ENCODE measurements around the gene RGL3. TPM values are rescaled to one million over a fixed set of nuclear protein-coding genes. Genes with fewer than 3 reads are reported as not detected.

The RGL3 gene
- total RNA-seq, 2 experiments from 2014 or later: not detected

DNA sequence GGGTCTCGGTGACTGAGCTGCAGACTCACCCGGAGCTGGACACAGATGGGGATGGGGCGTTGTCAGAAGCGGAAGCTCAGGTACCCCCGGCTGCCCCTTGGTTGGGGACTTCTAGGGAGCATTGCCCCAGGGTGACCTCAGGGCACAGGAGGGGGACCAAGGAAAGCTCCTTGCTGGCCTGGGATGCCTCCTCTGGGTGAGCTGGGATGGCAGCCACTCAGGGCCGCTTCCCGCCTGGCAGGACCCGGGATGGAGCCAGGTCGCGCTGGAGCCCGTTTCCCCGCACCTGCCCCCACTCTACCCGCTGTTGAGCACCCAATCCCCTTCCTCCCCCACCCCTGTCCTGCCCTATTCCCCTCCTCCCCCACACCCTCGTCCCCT is 27.1 kb upstream of the RGL3 start:
- POLR2A ChIA-PET: interaction anchor here (1.3 kb wide), 1 partner anchor 65 kb away, joined by 4 read pairs; no protein-coding TSS in a partner anchor
- peaks cover 75% of the 10 kb centered on the region for H3K36me3 ChIP-seq (ENCODE audit: insufficient read depth, low read length)
- intact Hi-C loops (cut with DNase I, micrococcal nuclease): loop anchor here in 1 of 2 experiments (1.0 kb wide), 1 partner anchor 152 kb away; no protein-coding TSS in a partner anchor

DNA sequence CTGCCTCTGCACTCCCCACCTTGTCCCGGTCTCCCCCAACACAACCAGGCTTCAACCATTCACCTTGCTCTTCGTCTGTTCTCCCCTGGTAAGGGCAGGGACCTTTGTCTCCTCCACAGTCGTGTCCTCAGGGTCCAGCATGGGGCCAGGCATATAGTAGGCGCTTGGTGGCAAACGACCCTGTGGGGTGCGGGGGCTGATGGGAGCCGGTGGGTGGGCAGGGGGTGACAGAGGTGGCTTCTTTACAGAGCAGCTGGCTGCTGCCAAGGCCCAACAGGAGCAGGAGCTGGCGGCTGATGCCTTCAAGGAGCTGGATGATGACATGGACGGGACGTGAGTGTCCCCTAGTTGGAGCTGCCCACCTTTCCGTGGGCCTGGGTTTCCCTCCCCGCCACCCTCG is 26.0 kb upstream of the RGL3 start:
- H3K27ac Mint-ChIP-seq: no peak overlapping the region
- no peak overlapping the region for H3K27ac ChIP-seq (ENCODE audit: low read depth in 1 of 2, low read length in 2 of 2)
- CTCF ChIA-PET: interaction anchor here (0.9 to 1.3 kb wide), 2 partner anchors 10 to 64 kb away, joined by 3 to 4 read pairs; partner anchors contain the start of genes ODAD3 and PRKCSH
- ATAC-seq (ENCODE audit: poor library complexity) (no peak), DNase-seq (no peak)
- H3K9me3 ChIP-seq (ENCODE audit: control insufficient read depth in 1 of 2, insufficient read depth in 1 of 2, low read length in 2 of 2): no peaks in the 10 kb centered on the region
- H3K4me1 ChIP-seq (ENCODE audit: insufficient read depth, low read length): no peaks in the 10 kb centered on the region
- peaks cover 64% of the 10 kb centered on the region for H3K36me3 Mint-ChIP-seq (ENCODE audit: low read depth)
- TF ChIP-seq, protein P1, sequence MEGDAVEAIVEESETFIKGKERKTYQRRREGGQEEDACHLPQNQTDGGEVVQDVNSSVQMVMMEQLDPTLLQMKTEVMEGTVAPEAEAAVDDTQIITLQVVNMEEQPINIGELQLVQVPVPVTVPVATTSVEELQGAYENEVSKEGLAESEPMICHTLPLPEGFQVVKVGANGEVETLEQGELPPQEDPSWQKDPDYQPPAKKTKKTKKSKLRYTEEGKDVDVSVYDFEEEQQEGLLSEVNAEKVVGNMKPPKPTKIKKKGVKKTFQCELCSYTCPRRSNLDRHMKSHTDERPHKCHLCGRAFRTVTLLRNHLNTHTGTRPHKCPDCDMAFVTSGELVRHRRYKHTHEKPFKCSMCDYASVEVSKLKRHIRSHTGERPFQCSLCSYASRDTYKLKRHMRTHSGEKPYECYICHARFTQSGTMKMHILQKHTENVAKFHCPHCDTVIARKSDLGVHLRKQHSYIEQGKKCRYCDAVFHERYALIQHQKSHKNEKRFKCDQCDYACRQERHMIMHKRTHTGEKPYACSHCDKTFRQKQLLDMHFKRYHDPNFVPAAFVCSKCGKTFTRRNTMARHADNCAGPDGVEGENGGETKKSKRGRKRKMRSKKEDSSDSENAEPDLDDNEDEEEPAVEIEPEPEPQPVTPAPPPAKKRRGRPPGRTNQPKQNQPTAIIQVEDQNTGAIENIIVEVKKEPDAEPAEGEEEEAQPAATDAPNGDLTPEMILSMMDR (IDR thresholded peaks at IDR 0.05): no peak
- no peaks in the 10 kb centered on the region for H3K27me3 ChIP-seq (ENCODE audit: control insufficient read depth in 1 of 2, insufficient read depth in 2 of 2, low read length in 2 of 2)
- H3K4me3 Mint-ChIP-seq: no peak overlapping the region
- H3K36me3 ChIP-seq (ENCODE audit: insufficient read depth, low read length): peaks cover 82% of the 10 kb centered on the region
- H3K4me1 Mint-ChIP-seq (ENCODE audit: low read depth): no peaks in the 10 kb centered on the region
- POLR2A ChIA-PET: no interaction called here
- intact Hi-C loops (cut with DNase I, micrococcal nuclease): no loop called here
- H3K27me3 Mint-ChIP-seq: no peaks in the 10 kb centered on the region
- no peaks in the 10 kb centered on the region for H3K9me3 Mint-ChIP-seq
- H3K4me3 ChIP-seq (ENCODE audit: low read length): no peak overlapping the region

More for the DNA sequence above, 27.1 kb upstream of the RGL3 start:
- TF ChIP-seq, protein P1 (IDR thresholded peaks at IDR 0.05): no peak
- no peaks in the 10 kb centered on the region for H3K27me3 ChIP-seq (ENCODE audit: control insufficient read depth in 1 of 2, insufficient read depth in 2 of 2, low read length in 2 of 2)
- Mint-ChIP-seq H3K36me3 (ENCODE audit: low read depth) (peaks cover 59% of the 10 kb centered on the region), H3K4me3 (no peak overlapping the region), H3K27me3 (no peaks in the 10 kb centered on the region), H3K9me3 (no peaks in the 10 kb centered on the region), H3K4me1 (ENCODE audit: low read depth) (no peaks in the 10 kb centered on the region), H3K27ac (no peak overlapping the region)
- no peak for ATAC-seq (ENCODE audit: poor library complexity)
- CTCF ChIA-PET: interaction anchor here (0.7 to 1.3 kb wide), 2 partner anchors 65 to 152 kb away, joined by 3 read pairs; no protein-coding TSS in a partner anchor
- no peaks in the 10 kb centered on the region for H3K4me1 ChIP-seq (ENCODE audit: insufficient read depth, low read length)
- H3K4me3 ChIP-seq (ENCODE audit: low read length): no peak overlapping the region
- H3K9me3 ChIP-seq (ENCODE audit: control insufficient read depth in 1 of 2, insufficient read depth in 1 of 2, low read length in 2 of 2): no peaks in the 10 kb centered on the region
- H3K27ac ChIP-seq (ENCODE audit: low read depth in 1 of 2, low read length in 2 of 2): no peak overlapping the region
- DNase-seq: no peak

DNA sequence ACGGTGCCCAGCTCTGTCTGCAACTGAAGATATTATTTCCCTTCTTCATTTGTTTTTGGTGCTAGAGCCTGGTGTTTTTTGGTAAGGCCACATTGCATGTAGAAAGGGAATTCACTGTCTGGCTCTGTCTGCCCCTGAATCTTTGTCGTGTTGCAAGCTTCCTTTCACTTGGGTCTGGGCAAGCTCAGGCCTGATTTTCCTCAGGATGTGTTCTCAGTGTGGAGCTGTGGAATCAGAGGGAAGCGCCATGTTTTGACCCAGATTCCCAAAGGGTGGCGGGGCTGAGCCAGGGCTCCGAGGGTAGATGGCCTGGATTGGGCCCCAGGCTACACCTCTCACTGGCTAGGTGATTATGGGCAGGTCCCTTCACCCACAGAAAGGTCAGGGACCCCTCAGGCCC is 24.9 kb upstream of the RGL3 start:
- intact Hi-C loops (cut with DNase I, micrococcal nuclease): no loop called here
- Mint-ChIP-seq H3K9me3 (no peaks in the 10 kb centered on the region), H3K27ac (no peak overlapping the region), H3K27me3 (no peaks in the 10 kb centered on the region), H3K4me1 (ENCODE audit: low read depth) (no peaks in the 10 kb centered on the region), H3K4me3 (no peak overlapping the region), H3K36me3 (ENCODE audit: low read depth) (peaks cover 58% of the 10 kb centered on the region)
- TF ChIP-seq, protein P1 (IDR thresholded peaks at IDR 0.05): no peak
- Histone ChIP-seq H3K36me3 (ENCODE audit: insufficient read depth, low read length) (peaks cover 78% of the 10 kb centered on the region), H3K9me3 (ENCODE audit: control insufficient read depth in 1 of 2, insufficient read depth in 1 of 2, low read length in 2 of 2) (no peaks in the 10 kb centered on the region), H3K27me3 (ENCODE audit: control insufficient read depth in 1 of 2, insufficient read depth in 2 of 2, low read length in 2 of 2) (no peaks in the 10 kb centered on the region), H3K27ac (ENCODE audit: low read depth in 1 of 2, low read length in 2 of 2) (no peak overlapping the region), H3K4me1 (ENCODE audit: insufficient read depth, low read length) (no peaks in the 10 kb centered on the region), H3K4me3 (ENCODE audit: low read length) (no peak overlapping the region)
- ChIA-PET CTCF (interaction anchor here (1.6 kb wide), 1 partner anchor 63 kb away, joined by 4 read pairs; no protein-coding TSS in a partner anchor), POLR2A (no interaction called here)
- DNase-seq (no peak), ATAC-seq (ENCODE audit: poor library complexity) (no peak)
